Gastrocnemius medialis (tissue), 4 donors: ENCODE data around the gene FAM114A1.

Experiments
- POLR2A ChIP-seq, 2 donors: fragments of 450-650 bp; IDR thresholded peaks; one replicate each; pipeline ENCODE4 v1.6.1; 2017; ENCODE audit warnings: antibody characterized with exemption in 2 of 2, mild to moderate bottlenecking in 2 of 2, moderate library complexity in 2 of 2
- TF ChIP-seq, protein P1 (sequence below), 5 experiments: fragments of 450-650 bp in 3 of 5; fragments of 200-600 bp in 2 of 5; sonication (generic) in 2 of 5; IDR thresholded peaks in 4 of 5; conservative IDR thresholded peaks in 1 of 5; 1 replicate in 4 of 5; 2 replicates in 1 of 5; pipeline ENCODE4 v1.5.1; 2016 to 2019; ENCODE audit warnings: antibody characterized with exemption in 5 of 5, mild to moderate bottlenecking in 3 of 5, moderate library complexity in 3 of 5

DNA sequence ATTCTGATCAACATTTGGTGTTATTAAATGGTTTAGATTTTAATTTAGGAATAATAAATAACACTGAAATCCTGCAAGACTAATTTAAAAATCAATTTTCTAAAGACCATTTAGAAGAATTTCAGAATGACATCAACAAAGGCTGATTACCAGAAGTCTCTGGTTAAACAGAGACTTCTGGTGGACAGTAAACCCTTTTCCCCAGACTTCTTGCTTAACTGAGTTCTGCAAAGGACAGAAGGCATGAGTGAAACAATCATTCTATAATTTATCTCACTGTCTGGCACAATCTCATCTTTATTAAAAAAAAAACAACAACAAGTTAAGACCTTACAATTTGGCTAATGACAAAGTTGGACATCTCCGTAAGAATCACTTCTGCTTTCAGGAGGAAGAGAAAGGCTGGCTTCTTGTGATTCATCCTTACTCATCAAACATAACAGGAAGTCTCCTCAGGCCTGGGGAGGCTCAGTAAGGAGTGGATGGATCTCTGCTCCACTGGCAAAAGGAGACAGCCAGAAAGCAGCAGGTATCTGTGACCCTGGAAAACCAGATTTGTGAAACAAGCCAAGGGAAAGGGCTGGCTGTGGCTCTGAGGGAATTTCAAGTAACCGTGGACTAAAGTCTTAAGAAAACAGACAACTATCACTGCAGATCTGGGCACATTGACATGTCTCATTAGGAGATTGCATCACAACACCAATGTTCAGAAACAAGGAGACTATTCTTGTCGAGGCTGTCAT is 10.1 kb upstream of the FAM114A1 start:
- TF ChIP-seq, protein P1, sequence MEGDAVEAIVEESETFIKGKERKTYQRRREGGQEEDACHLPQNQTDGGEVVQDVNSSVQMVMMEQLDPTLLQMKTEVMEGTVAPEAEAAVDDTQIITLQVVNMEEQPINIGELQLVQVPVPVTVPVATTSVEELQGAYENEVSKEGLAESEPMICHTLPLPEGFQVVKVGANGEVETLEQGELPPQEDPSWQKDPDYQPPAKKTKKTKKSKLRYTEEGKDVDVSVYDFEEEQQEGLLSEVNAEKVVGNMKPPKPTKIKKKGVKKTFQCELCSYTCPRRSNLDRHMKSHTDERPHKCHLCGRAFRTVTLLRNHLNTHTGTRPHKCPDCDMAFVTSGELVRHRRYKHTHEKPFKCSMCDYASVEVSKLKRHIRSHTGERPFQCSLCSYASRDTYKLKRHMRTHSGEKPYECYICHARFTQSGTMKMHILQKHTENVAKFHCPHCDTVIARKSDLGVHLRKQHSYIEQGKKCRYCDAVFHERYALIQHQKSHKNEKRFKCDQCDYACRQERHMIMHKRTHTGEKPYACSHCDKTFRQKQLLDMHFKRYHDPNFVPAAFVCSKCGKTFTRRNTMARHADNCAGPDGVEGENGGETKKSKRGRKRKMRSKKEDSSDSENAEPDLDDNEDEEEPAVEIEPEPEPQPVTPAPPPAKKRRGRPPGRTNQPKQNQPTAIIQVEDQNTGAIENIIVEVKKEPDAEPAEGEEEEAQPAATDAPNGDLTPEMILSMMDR (IDR thresholded peaks at IDR 0.05 in 4 of 5, conservative IDR thresholded peaks at IDR 0.05 in 1 of 5): no peak
- TF ChIP-seq POLR2A (IDR thresholded peaks at IDR 0.05): no peak
